ENCODE measurements around the gene SAFB. TPM values are rescaled to one million over a fixed set of nuclear protein-coding genes. Genes with fewer than 3 reads are reported as not detected.

The SAFB gene
- polyA plus RNA-seq, 1 experiment, result 34.0 TPM

- ChIA-PET POLR2A (no interaction called here), CTCF (no interaction called here)
- Histone ChIP-seq H3K4me3 (ENCODE audit: low read depth, low read length) (no peak overlapping the region), H3K9me3 (ENCODE audit: control insufficient read depth, insufficient read depth, low read length) (no peaks in the 10 kb centered on the region), H3K27me3 (ENCODE audit: control insufficient read depth, insufficient read depth, low read length) (no peaks in the 10 kb centered on the region), H3K27ac (ENCODE audit: low read depth, low read length) (no peak overlapping the region)
- no peak for DNase-seq (ENCODE audit: low read depth, low spot score)
- no peak for TF ChIP-seq CTCF (IDR thresholded peaks at IDR 0.05; ENCODE audit: low read depth, low read length)
Measured at GRCh38 chr19:5648464-5648863, 25.6 kb downstream of the SAFB start.

GRCh38 chr19:5651361-5651760, 28.5 kb downstream of the SAFB start:
- Histone ChIP-seq H3K27me3 (ENCODE audit: control insufficient read depth, insufficient read depth, low read length) (no peaks in the 10 kb centered on the region), H3K4me3 (ENCODE audit: low read depth, low read length) (no peak overlapping the region), H3K27ac (ENCODE audit: low read depth, low read length) (no peak overlapping the region), H3K9me3 (ENCODE audit: control insufficient read depth, insufficient read depth, low read length) (no peaks in the 10 kb centered on the region)
- POLR2A ChIA-PET, result no interaction called here
- peak; percentile 9; the same call in 1 of the 2 replicates for TF ChIP-seq CTCF (IDR thresholded peaks at IDR 0.05; ENCODE audit: low read depth, low read length)
- CTCF ChIA-PET, result no interaction called here
- no peak for DNase-seq (ENCODE audit: low read depth, low spot score)

GRCh38 chr19:5652261-5652660, 29.4 kb downstream of the SAFB start:
- no peak for DNase-seq (ENCODE audit: low read depth, low spot score)
- Histone ChIP-seq H3K9me3 (ENCODE audit: control insufficient read depth, insufficient read depth, low read length) (no peaks in the 10 kb centered on the region), H3K4me3 (ENCODE audit: low read depth, low read length) (no peak overlapping the region), H3K27me3 (ENCODE audit: control insufficient read depth, insufficient read depth, low read length) (no peaks in the 10 kb centered on the region), H3K27ac (ENCODE audit: low read depth, low read length) (no peak overlapping the region)
- CTCF ChIA-PET, result no interaction called here
- POLR2A ChIA-PET, result no interaction called here
- TF ChIP-seq CTCF (IDR thresholded peaks at IDR 0.05; ENCODE audit: low read depth, low read length), result no peak

GRCh38 chr19:5654931-5655330, 32.0 kb downstream of the SAFB start:
- TF ChIP-seq CTCF (IDR thresholded peaks at IDR 0.05; ENCODE audit: low read depth, low read length), result no peak
- no peaks in the 10 kb centered on the region for H3K9me3 ChIP-seq (ENCODE audit: control insufficient read depth, insufficient read depth, low read length)
- H3K27me3 ChIP-seq (ENCODE audit: control insufficient read depth, insufficient read depth, low read length), result no peaks in the 10 kb centered on the region
- DNase-seq (ENCODE audit: low read depth, low spot score), result no peak
- H3K4me3 ChIP-seq (ENCODE audit: low read depth, low read length), result no peak overlapping the region
- CTCF ChIA-PET, result no interaction called here
- H3K27ac ChIP-seq (ENCODE audit: low read depth, low read length), result no peak overlapping the region
- POLR2A ChIA-PET, result interaction anchor here (0.7 kb wide), 1 partner anchor 9 kb away, joined by 7 read pairs; no protein-coding TSS in a partner anchor

GRCh38 chr19:5655412-5655811, 32.5 kb downstream of the SAFB start:
- POLR2A ChIA-PET, result interaction anchor here (0.7 kb wide), 2 partner anchors 9 to 20 kb away, joined by 5 to 7 read pairs; no protein-coding TSS in a partner anchor

More at GRCh38 chr19:5655412-5655811, 32.5 kb downstream of the SAFB start:
- H3K27ac ChIP-seq (ENCODE audit: low read depth, low read length), result no peak overlapping the region
- H3K9me3 ChIP-seq (ENCODE audit: control insufficient read depth, insufficient read depth, low read length), result no peaks in the 10 kb centered on the region
- H3K4me3 ChIP-seq (ENCODE audit: low read depth, low read length), result no peak overlapping the region
- CTCF ChIA-PET, result no interaction called here
- H3K27me3 ChIP-seq (ENCODE audit: control insufficient read depth, insufficient read depth, low read length), result no peaks in the 10 kb centered on the region
- DNase-seq (ENCODE audit: low read depth, low spot score), result no peak
- TF ChIP-seq CTCF (IDR thresholded peaks at IDR 0.05; ENCODE audit: low read depth, low read length), result no peak

All from AG04450 (cell line).